PC-3 (cell line): Measurements from ENCODE around the gene CUL4A. TPM values are rescaled to one million over a fixed set of nuclear protein-coding genes. Genes with fewer than 3 reads are reported as not detected.
"Not testable (repeated sequence)": the region's sequence is repeated elsewhere in the genome, so short reads cannot be mapped to it uniquely, and the experiment has no call there.

ENCODE experiments used
- ATAC-seq: fragments of 200-7000 bp; cut with Tn5 transposase; 2 replicates; pipeline ENCODE4 v1.9.1; 2020; ENCODE audit warnings: mild to moderate bottlenecking, moderate library complexity
- BruUV-seq: library from RNA; stranded (reverse); fragments of 400-500 nt; replicated peaks from 2 replicates; lab custom pipeline; 2021; lab: Mats Ljungman, UMichigan
- CTCF ChIA-PET: fragments of 300-600 bp; sonication (Branson Sonifier 250); formaldehyde crosslinking; loops from one replicate; lab custom pipeline; 2022; ENCODE audit warnings: antibody characterized with exemption; lab: Charles Lee
- POLR2A ChIA-PET: fragments of 300-600 bp; sonication (Branson Sonifier 250); formaldehyde crosslinking; loops from one replicate; lab custom pipeline; 2022; ENCODE audit warnings: antibody characterized with exemption; ENCODE audit not compliant: unreplicated experiment; lab: Charles Lee
- DNase-seq: peaks from one replicate; pipeline ENCODE4 v3.0.0-alpha.2; 2015
- H2AFZ ChIP-seq: fragments of 300-600 bp; sonication (generic); 2 replicates; pipeline ENCODE4 v1.6.0; 2016; ENCODE audit warnings: antibody characterized with exemption, low read length
- H3F3A ChIP-seq: fragments of 300-600 bp; sonication (generic); one replicate; pipeline ENCODE4 v1.6.0; 2017; ENCODE audit warnings: antibody characterized with exemption, low read length, control low read depth, mild to moderate bottlenecking; ENCODE audit not compliant: unreplicated experiment
- H3K27ac ChIP-seq: fragments of 300-600 bp; sonication (generic); 2 replicates; pipeline ENCODE4 v1.5.1; 2016; ENCODE audit warnings: mild to moderate bottlenecking, low read length
- H3K27me3 ChIP-seq: fragments of 300-600 bp; sonication (generic); 2 replicates; pipeline ENCODE4 v1.6.1; 2016; ENCODE audit warnings: low read length, mixed read lengths
- H3K36me3 ChIP-seq: fragments of 300-600 bp; sonication (generic); 2 replicates; pipeline ENCODE4 v1.6.1; 2016; ENCODE audit warnings: low read depth, mixed run types, low read length, mixed read lengths
- H3K4me1 ChIP-seq: fragments of 300-600 bp; sonication (generic); 2 replicates; pipeline ENCODE4 v1.5.1; 2016; ENCODE audit warnings: low read length; ENCODE audit not compliant: insufficient read depth
- H3K4me2 ChIP-seq: fragments of 300-600 bp; sonication (generic); 2 replicates; pipeline ENCODE4 v1.6.0; 2016; ENCODE audit warnings: low read length
- H3K4me3 ChIP-seq: fragments of 300-600 bp; sonication (generic); 2 replicates; pipeline ENCODE4 v1.5.1; 2016; ENCODE audit warnings: mild to moderate bottlenecking, low read length, mixed read lengths
- H3K79me2 ChIP-seq: fragments of 300-600 bp; sonication (generic); 2 replicates; pipeline ENCODE4 v1.6.1; 2017; ENCODE audit warnings: low read length, mixed read lengths
- H3K9ac ChIP-seq: fragments of 300-600 bp; sonication (generic); 2 replicates; pipeline ENCODE4 v1.6.0; 2016; ENCODE audit warnings: mild to moderate bottlenecking, low read length
- H3K9me2 ChIP-seq: fragments of 300-600 bp; sonication (generic); replicated peaks from 2 replicates; pipeline ENCODE4 v1.6.1; 2016; ENCODE audit warnings: mixed run types, low read length, mixed read lengths
- H3K9me3 ChIP-seq: fragments of 300-600 bp; sonication (generic); 2 replicates; pipeline ENCODE4 v1.6.1; 2016; ENCODE audit warnings: low read length, mixed read lengths
- H4K20me1 ChIP-seq: fragments of 300-600 bp; sonication (generic); 2 replicates; pipeline ENCODE4 v1.6.1; 2016; ENCODE audit warnings: low read length, mixed read lengths
- CTCF ChIP-seq: fragments of 300-600 bp; sonication (generic); conservative IDR thresholded peaks from 2 replicates; pipeline ENCODE4 v1.5.1; 2017; ENCODE audit warnings: antibody characterized with exemption, low read depth, mild to moderate bottlenecking, low read length
- EZH2 ChIP-seq: fragments of 300-600 bp; sonication (generic); IDR thresholded peaks from one replicate; pipeline ENCODE4 v1.6.1; 2017; ENCODE audit warnings: antibody characterized with exemption, mild to moderate bottlenecking, low read length; ENCODE audit not compliant: unreplicated experiment
- EZH2phosphoT487 ChIP-seq: fragments of 300-600 bp; sonication (generic); IDR thresholded peaks from 2 replicates; pipeline ENCODE4 v1.6.1; 2018; ENCODE audit warnings: mild to moderate bottlenecking, antibody characterized with exemption, low read length, borderline replicate concordance
- intact Hi-C: fragments of 100-400 bp; cut with micrococcal nuclease; formaldehyde crosslinking; loops from 2 replicates; pipeline ENCODE4 v1.9.0; 2023
- microRNA-seq: library from miRNA; unstranded; fragments of <30 nt; microRNA quantifications from one replicate; pipeline ENCODE4 v1.1.0, GENCODE V29; 2020; ENCODE audit not compliant: unreplicated experiment
- total RNA-seq: library from RNA; depleted of rRNA; stranded (reverse); fragments of >200 nt; gene quantifications from 2 replicates; pipeline ENCODE4 v1.2.3, GENCODE V29; 2014; rRNA removed

CUL4A gene
- total RNA-seq, 1 experiment from 2014 or later: 82.4 TPM

GRCh38 chr13:113314895-113315470 lies 105.6 kb downstream of the CUL4A start:
- H3K9me3 ChIP-seq, H3F3A ChIP-seq, H3K79me2 ChIP-seq, H4K20me1 ChIP-seq, H3K9me2 ChIP-seq, H3K4me2 ChIP-seq, H3K4me1 ChIP-seq, H3K9ac ChIP-seq, H3K27ac ChIP-seq, intact Hi-C loops, H2AFZ ChIP-seq, CTCF ChIA-PET, ATAC-seq, POLR2A ChIA-PET, H3K27me3 ChIP-seq, H3K36me3 ChIP-seq, BruUV-seq, H3K4me3 ChIP-seq: not testable (repeated sequence)
- peak; percentile 68 for DNase-seq

GRCh38 chr13:113315992-113316391 lies 106.6 kb downstream of the CUL4A start:
- no peaks in the 10 kb centered on the region for H3F3A ChIP-seq
- CTCF ChIA-PET: no interaction called here
- no peak overlapping the region for H2AFZ ChIP-seq
- H3K9me3 ChIP-seq: no peaks in the 10 kb centered on the region
- peaks cover 9% of the 10 kb centered on the region; the same call in 1 of the 2 replicates for H3K36me3 ChIP-seq
- H3K9ac ChIP-seq: no peak overlapping the region
- no peaks in the 10 kb centered on the region; the same call in 1 of the 2 replicates for H3K79me2 ChIP-seq
- TF ChIP-seq EZH2phosphoT487: no peak
- TF ChIP-seq CTCF: no peak
- TF ChIP-seq EZH2: no peak
- H4K20me1 ChIP-seq: no peaks in the 10 kb centered on the region
- no peak overlapping the region for H3K4me3 ChIP-seq
- no peaks in the 10 kb centered on the region for H3K27me3 ChIP-seq
- no peak overlapping the region for H3K4me2 ChIP-seq
- no TSS peak for BruUV-seq
- POLR2A ChIA-PET: no interaction called here
- ATAC-seq (no peak), DNase-seq (no peak)
- H3K4me1 ChIP-seq: no peaks in the 10 kb centered on the region
- H3K9me2 ChIP-seq: no peaks in the 10 kb centered on the region
- no peak overlapping the region for H3K27ac ChIP-seq
- intact Hi-C loops: no loop called here

Small RNA genes within 50 kb of the gene (microRNA-seq; reads per million reads assigned to microRNA genes)
- gene MIR8075: not detected

Other genes starting within 250 kb of the CUL4A start
- 5.9 and 11.6 TPM in 2 replicates for gene MCF2L, start 240.4 kb upstream of the CUL4A start, total RNA-seq
- not detected in 2 replicates for gene F7, start 103.8 kb upstream of the CUL4A start, total RNA-seq
- gene F10, start 86.8 kb upstream of the CUL4A start, total RNA-seq: not detected in 2 replicates
- not detected in 2 replicates for gene PROZ, start 51.0 kb upstream of the CUL4A start, total RNA-seq
- gene PCID2, start 944 bp upstream of the CUL4A start, total RNA-seq: 35.1 and 39.4 TPM in 2 replicates
- gene LAMP1, start 87.6 kb downstream of the CUL4A start, total RNA-seq: 110 and 111 TPM in 2 replicates
- gene GRTP1, start 154.5 kb downstream of the CUL4A start, total RNA-seq: 7.4 and 13.2 TPM in 2 replicates
- gene ADPRHL1, start 243.9 kb downstream of the CUL4A start, total RNA-seq: 9.7 and 10.3 TPM in 2 replicates